Prostate gland (tissue), 2 donors: ENCODE results near the gene CNOT8.

Source experiments
- CTCF ChIP-seq, 4 experiments: fragments of 200-600 bp in 2 of 4; fragments of 450-650 bp in 2 of 4; sonication (generic) in 2 of 4; IDR thresholded peaks; 1 replicate in 3 of 4; 2 replicates in 1 of 4; pipeline ENCODE4 v1.5.1; 2016 to 2019; ENCODE audit warnings: antibody characterized with exemption in 4 of 4, mild to moderate bottlenecking in 2 of 4, moderate library complexity in 2 of 4
- POLR2A ChIP-seq: fragments of 450-650 bp; IDR thresholded peaks from one replicate; pipeline ENCODE4 v1.6.1; 2016; ENCODE audit warnings: antibody characterized with exemption, mild to moderate bottlenecking
- POLR2AphosphoS5 ChIP-seq: sonication (generic); formaldehyde crosslinking; IDR thresholded peaks from one replicate; pipeline ENCODE4 v1.6.1; 2017; ENCODE audit warnings: antibody characterized with exemption

DNA sequence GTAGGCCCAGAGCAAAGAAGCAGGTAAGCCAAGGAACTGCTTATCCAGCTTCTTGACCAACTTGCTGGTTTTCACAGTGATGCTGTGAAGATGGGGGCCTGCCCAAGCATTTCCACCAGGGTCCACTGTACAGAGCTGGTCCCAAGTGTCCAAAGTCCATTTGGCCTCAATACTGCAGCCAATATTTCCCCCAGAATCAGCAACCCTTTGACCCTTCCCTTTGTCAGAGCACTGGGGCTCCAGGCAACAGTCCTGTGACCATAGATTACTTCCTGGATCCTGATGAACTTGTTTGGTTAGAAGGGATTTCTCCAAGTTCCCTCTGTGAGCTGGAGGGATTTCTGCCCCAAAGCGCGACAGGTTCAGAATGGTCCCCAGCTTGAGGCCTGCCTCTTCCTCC is 34.4 kb upstream of the CNOT8 start:
- TF ChIP-seq CTCF (IDR thresholded peaks at IDR 0.05) (no peak), POLR2AphosphoS5 (no peak), POLR2A (no peak)
